HG03520 (cell line): Measurements from ENCODE around the gene BICDL1.

Experiments
- ATAC-seq: cut with Tn5 transposase; IDR thresholded peaks from one replicate; pipeline ENCODE4 v1.9.1; 2021; ENCODE audit warnings: mild to moderate bottlenecking, moderate library complexity; ENCODE audit not compliant: unreplicated experiment

Gene BICDL1

DNA sequence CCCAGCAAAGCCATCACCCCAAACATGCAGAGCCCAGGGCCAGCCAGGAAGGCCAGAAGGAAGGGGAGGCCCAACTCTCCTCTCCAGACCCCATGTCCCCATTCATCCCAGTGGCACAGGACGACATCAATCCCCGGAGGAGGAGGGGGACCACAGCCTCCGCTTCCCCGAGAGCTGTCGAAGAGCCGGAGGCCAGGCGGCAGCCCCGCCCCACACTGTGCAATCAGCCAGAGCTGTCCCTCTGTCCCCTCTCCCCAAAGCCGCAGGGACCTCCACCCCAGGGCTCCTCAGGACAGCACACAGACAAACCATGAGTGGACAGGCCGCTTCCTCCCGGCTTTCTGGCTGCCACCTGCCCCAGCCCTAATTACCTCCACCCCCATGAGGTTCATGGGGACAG is 110.7 kb downstream of the BICDL1 start:
- no peak for ATAC-seq

- ATAC-seq, result no peak
Observed at GRCh38 chr12:120100630-120101029, 111.6 kb downstream of the BICDL1 start.

GRCh38 chr12:120101182-120101581 is 112.1 kb downstream of the BICDL1 start:
- ATAC-seq, result no peak

GRCh38 chr12:120101617-120102016 is 112.6 kb downstream of the BICDL1 start:
- no peak for ATAC-seq

DNA sequence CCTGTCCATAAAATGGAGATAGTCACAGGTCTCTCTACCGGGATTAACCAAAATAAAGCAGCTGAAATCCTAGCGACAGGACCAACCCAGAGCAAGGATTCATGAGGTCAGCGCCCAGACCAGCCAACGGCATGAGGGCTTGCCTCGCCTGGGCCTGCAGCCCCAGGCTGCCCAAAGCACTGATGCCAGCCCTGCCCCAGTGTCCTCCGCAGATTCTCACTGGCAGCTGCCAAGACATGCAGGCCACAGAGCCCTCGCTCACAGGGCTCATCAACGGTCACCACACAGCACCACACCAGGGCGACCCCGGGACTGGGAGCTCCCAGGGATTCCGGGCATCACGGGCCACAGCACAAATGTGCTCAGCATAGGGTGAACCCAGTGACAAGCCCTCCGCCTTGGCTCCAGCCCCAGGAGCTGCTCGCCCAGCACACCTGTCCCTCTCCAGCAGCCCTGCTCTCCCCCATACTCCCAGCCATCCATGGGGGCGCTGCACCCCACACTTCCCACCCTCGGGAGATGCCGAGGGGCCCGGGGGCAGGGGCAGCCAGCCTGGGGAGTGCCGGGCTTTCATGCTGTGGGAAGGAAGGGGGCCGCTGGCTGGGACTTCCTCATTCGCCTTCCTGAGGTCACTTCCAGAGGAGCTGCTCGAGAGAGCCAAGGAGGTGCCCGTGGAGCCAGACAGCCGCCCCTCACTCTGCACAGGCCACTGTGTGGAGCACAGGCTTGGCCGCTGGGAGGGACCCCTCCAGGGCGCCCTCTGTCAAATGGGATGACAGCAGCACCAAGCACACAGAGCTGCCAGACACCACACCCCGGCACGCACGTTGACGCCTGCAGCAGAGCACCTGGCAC is 113.4 kb downstream of the BICDL1 start:
- ATAC-seq, result no peak

- no peak for ATAC-seq
Observed at GRCh38 chr12:120103044-120103338, 114.0 kb downstream of the BICDL1 start.

- ATAC-seq, result no peak
Observed at GRCh38 chr12:120103371-120103770, 114.3 kb downstream of the BICDL1 start.

DNA sequence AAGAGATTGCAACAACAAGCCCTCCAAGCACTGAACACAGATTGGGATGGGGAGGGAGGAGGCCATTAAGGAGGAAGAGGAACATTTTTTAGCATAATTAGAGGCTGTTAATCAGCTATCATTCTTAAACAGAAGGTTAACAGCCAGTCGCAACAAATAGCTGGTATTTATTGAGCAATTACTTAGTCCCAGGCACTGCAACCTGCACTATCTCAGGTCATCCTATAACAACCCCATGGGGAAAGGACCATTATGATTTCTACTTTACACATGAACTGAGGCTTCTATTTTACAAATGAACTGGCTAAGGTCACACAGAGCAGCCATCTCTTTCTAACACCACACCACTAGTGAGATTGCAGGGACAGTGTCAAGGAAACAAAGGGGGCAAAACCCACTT is 117.1 kb downstream of the BICDL1 start:
- no peak for ATAC-seq

- ATAC-seq, result no peak
Observed at GRCh38 chr12:120109570-120110267, 120.7 kb downstream of the BICDL1 start.

- ATAC-seq, result peak; percentile 61
Observed at GRCh38 chr12:120110550-120111501, 121.8 kb downstream of the BICDL1 start.

DNA sequence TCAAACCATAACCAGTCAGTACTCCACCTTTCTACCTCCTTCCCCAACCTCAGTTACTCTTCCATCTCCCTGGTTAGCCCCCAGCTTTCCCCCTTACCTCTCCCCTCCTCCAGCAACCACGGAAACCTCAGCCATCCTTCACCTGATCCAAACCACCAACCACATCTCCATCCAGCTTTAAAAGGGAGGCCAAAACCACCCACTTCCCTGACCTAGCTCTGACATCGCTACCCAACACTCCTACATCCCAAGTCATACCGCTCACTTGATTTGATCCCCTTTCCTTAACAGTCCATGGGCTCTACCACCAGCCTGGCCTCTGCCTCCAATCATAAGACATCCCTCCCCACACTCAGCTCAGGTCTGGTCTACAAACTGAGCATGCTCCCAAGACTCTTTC is 126.0 kb downstream of the BICDL1 start:
- ATAC-seq, result no peak

DNA sequence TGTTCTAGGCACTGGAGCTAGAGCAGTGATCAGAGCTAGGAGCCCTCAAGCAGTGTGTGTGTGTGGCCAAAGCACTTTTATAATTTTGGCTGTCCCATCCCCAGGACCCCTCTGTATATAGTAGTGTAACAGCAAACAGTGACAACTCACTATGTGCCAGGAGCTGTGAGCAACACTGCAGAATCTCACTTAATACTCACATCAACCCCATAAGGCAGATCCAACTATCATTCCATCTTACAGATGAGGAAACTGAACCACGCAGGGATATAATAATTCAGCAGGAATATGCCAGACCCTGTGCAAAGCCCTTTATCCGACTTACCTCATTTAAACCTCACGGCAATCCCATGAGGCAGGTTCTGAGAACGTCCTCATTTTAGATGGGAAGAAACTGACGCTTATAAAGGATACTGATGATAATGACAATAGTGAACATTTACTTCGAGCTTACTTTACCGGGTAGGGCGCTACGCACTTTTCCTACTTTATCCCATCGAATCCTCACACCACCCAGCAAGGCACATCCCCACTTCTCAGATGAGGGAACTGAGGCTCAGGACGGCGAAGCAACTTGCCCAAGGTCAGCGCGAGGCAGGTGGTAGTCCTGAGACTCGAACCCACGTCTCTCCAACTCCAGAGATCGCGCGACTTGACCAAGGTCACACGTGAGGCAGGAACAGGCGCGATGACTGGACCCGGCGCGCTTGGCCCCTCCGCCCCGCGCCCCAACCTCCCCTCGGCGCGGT is 126.8 kb downstream of the BICDL1 start:
- ATAC-seq, result peak; percentile 4

DNA sequence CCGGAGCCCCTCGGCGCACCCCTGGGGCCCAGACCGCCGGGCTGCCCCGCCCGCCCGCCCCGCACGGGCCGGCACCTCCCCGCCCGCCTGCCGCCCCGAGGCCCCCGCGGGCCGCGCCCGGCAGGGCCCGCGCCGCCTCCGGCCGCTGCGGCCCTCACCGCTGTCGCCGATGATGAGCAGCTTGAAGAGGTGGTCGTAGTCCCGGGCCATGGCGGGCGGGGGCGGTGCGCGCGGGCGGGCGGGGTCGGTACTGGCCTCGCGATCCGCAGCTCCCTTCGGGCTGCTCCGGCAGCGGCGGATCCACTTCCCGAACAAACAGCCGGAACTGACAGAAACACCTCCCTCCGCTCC is 127.4 kb downstream of the BICDL1 start, which contains the start of gene RAB35:
RAB35 (minus strand) TSS at position 313 of the 351 bp plus-strand sequence; CDS start at position 210, 103 bp downstream.
- ATAC-seq, result no peak

- ATAC-seq, result peak; percentile 43
Observed at GRCh38 chr12:120116792-120117651, 128.0 kb downstream of the BICDL1 start.

GRCh38 chr12:120117961-120118320 is 128.9 kb downstream of the BICDL1 start:
- no peak for ATAC-seq

DNA sequence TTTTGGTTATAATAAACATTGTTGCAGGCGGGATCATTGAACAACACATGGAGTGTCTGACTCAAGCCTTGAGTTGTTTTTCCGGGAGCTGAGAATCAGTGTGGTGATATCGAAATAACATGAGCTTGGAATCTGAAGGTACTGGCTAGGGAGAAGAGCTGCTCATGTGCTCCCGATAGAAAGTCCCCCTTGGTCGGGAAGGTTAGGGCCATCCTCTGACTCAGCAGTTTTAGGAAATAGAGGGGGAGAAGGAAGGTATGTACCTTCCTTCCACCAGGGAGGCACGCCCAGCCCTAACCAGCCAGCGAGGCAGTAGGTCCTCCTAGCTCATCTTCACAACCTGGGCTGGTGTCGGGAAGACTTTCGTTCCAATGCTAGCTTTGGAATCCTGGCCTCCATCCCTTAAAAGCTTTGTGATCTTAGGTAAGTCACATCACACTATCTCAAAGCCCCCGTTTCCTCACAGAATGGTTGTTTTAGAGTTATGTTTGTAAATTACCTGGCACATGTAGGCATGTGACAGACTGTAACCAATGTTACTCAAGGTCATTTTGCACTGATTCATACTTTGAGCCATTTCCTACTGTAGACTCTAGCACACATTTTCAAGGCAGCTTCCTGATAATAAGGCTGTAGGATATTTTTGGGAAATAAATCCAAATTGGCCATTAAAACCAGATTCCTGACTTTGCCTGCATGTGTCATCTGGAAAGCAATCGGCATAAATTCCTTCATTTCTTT is 129.5 kb downstream of the BICDL1 start:
- no peak for ATAC-seq

- no peak for ATAC-seq
Observed at GRCh38 chr12:120119271-120119973, 130.4 kb downstream of the BICDL1 start.

DNA sequence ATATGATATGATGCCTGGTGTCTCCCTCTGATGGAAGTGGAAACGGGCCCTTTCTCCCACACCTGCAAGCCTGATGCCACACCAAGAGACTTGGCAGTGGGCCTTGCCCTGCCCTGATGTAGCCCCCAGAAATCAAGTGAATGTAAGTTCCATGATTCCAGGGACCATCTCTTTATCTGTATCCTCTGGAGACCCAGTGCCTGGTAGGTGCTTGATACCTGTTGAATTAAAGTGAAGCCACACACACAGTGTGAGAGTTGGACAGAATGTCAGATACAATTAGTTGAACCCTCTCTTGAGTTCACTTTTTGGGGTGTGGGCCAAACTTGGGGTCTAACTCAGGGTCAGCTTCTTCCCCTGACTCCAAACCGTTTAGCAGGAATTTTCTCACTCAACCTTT is 132.3 kb downstream of the BICDL1 start:
- no peak for ATAC-seq
